Smooth muscle cell (in vitro differentiated cells): ENCODE data around the gene GALNTL6. TPM values are rescaled to one million over a fixed set of nuclear protein-coding genes. Genes with fewer than 3 reads are reported as not detected.

Source experiments
- DNase-seq: peaks from one replicate; lab custom pipeline; 2025; ENCODE audit not compliant: unreplicated experiment; lab: John Stamatoyannopoulos, UW
- H2AFZ ChIP-seq: fragments of 200-600 bp; sonication (generic); 2 replicates; pipeline ENCODE4 v1.6.0; 2016; ENCODE audit warnings: antibody characterized with exemption, low read depth, mild to moderate bottlenecking
- H3F3A ChIP-seq: fragments of 200-600 bp; sonication (generic); 2 replicates; pipeline ENCODE4 v1.6.0; 2017; ENCODE audit warnings: antibody characterized with exemption, low read depth
- H3K27ac ChIP-seq: fragments of 200-600 bp; sonication (generic); 2 replicates; pipeline ENCODE4 v1.5.1; 2016; ENCODE audit warnings: low read depth, mild to moderate bottlenecking
- H3K27me3 ChIP-seq: fragments of 200-600 bp; sonication (generic); 2 replicates; pipeline ENCODE4 v1.6.1; 2016; ENCODE audit warnings: low read depth, mild to moderate bottlenecking
- H3K36me3 ChIP-seq: fragments of 200-600 bp; sonication (generic); 2 replicates; pipeline ENCODE4 v1.5.1; 2016; ENCODE audit warnings: low read depth
- H3K4me1 ChIP-seq: fragments of 200-600 bp; sonication (generic); 2 replicates; pipeline ENCODE4 v1.5.1; 2016; ENCODE audit warnings: low read depth
- H3K4me2 ChIP-seq: fragments of 200-600 bp; sonication (generic); 2 replicates; pipeline ENCODE4 v1.6.0; 2016; ENCODE audit warnings: mild to moderate bottlenecking
- H3K4me3 ChIP-seq: fragments of 200-600 bp; sonication (generic); 2 replicates; pipeline ENCODE4 v1.5.1; 2016; ENCODE audit warnings: mild to moderate bottlenecking
- H3K79me2 ChIP-seq: fragments of 200-600 bp; sonication (generic); 2 replicates; pipeline ENCODE4 v1.6.0; 2016; ENCODE audit warnings: low read depth, mild to moderate bottlenecking
- H3K9ac ChIP-seq: fragments of 200-600 bp; sonication (generic); 2 replicates; pipeline ENCODE4 v1.6.0; 2016; ENCODE audit warnings: low read depth
- H3K9me3 ChIP-seq: fragments of 200-600 bp; sonication (generic); replicated peaks from 2 replicates; pipeline ENCODE4 v1.5.1; 2016; ENCODE audit warnings: low read depth
- H4K20me1 ChIP-seq: fragments of 200-600 bp; sonication (generic); 2 replicates; pipeline ENCODE4 v1.6.0; 2016; ENCODE audit warnings: low read depth
- WGBS: methylation state at CpG from one replicate; pipeline ENCODE4 v1.1.7; 2016; ENCODE audit warnings: low lambda C conversion rate; 5-methylcytosine and 5-hydroxymethylcytosine counted together
- polyA plus RNA-seq: library from polyadenylated mRNA; unstranded; fragments of >200 nt; fragmentation: Nextera tagmentation; extraction: Ambion mirVana; gene quantifications from 2 replicates; pipeline ENCODE4 v1.2.1, GENCODE V29; 2016
- total RNA-seq: library from RNA; depleted of rRNA; stranded (reverse); fragments of >200 nt; gene quantifications from 2 replicates; pipeline ENCODE4 v1.2.3, GENCODE V29; 2014
- TF ChIP-seq, protein P1 (sequence below): fragments of 200-600 bp; sonication (generic); IDR thresholded peaks from 2 replicates; pipeline ENCODE4 v1.5.1; 2017; ENCODE audit warnings: borderline replicate concordance, mild to moderate bottlenecking, antibody characterized with exemption; ENCODE audit not compliant: insufficient read depth, poor library complexity, severe bottlenecking

GALNTL6 gene
- total and polyA plus RNA-seq, 2 experiments from 2014 or later = 0.18 to 1.3 TPM

DNA sequence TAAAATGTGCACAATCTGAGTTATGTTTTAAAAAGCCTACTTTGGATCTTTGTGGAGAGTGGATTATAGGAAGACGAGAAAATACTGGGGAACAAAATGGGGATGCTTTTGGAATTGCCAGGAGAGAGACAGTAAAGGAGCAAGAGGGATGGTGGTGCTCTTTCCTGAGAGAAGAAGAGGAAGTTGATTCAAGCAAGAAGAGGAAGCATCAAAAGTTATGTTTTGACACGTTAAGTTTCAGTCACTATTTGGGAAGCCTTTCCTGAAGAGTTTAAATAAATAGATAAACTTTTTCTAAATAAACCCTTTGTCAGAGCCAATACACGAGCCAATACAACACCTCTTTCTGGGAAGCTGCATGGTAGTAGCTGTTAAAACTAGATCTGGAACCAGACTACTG, 394.1 kb downstream of the GALNTL6 start:
- Histone ChIP-seq H4K20me1 (no peaks in the 10 kb centered on the region), H3K27ac (no peak overlapping the region), H3K9me3 (no peaks in the 10 kb centered on the region), H3K4me1 (no peaks in the 10 kb centered on the region), H3F3A (no peaks in the 10 kb centered on the region), H3K9ac (no peak overlapping the region), H3K4me3 (no peak overlapping the region), H3K27me3 (no peaks in the 10 kb centered on the region), H3K36me3 (no peaks in the 10 kb centered on the region), H2AFZ (no peak overlapping the region), H3K4me2 (no peak overlapping the region), H3K79me2 (no peaks in the 10 kb centered on the region)
- DNase-seq = no peak
- WGBS = 83% methylated on average over 3 of the region's 3 CpGs
- TF ChIP-seq, protein P1, sequence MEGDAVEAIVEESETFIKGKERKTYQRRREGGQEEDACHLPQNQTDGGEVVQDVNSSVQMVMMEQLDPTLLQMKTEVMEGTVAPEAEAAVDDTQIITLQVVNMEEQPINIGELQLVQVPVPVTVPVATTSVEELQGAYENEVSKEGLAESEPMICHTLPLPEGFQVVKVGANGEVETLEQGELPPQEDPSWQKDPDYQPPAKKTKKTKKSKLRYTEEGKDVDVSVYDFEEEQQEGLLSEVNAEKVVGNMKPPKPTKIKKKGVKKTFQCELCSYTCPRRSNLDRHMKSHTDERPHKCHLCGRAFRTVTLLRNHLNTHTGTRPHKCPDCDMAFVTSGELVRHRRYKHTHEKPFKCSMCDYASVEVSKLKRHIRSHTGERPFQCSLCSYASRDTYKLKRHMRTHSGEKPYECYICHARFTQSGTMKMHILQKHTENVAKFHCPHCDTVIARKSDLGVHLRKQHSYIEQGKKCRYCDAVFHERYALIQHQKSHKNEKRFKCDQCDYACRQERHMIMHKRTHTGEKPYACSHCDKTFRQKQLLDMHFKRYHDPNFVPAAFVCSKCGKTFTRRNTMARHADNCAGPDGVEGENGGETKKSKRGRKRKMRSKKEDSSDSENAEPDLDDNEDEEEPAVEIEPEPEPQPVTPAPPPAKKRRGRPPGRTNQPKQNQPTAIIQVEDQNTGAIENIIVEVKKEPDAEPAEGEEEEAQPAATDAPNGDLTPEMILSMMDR = no peak

DNA sequence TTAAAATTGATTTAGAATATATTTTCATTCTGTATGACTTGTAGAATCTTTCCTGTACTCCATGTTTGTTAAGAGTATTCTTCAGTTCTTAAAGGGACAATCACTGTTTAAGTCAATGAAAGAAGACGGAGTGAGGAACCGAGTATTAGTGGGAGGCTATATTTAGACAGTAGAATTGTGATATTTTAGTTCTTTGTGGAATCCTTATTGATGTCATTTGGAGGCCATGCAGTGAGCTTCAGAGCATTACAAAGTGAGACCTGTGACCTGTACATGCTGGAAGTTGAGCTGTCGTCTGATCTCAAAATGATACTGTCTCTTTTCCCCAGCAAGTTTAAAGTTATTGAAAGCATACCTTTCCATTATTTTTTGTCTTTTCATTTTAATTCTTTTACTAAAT, 394.7 kb downstream of the GALNTL6 start:
- TF ChIP-seq, protein P1 = no peak
- Histone ChIP-seq H3F3A (no peaks in the 10 kb centered on the region), H3K27ac (no peak overlapping the region), H3K4me1 (no peaks in the 10 kb centered on the region), H3K9me3 (no peaks in the 10 kb centered on the region), H4K20me1 (no peaks in the 10 kb centered on the region), H3K4me3 (no peak overlapping the region), H3K9ac (no peak overlapping the region), H3K36me3 (no peaks in the 10 kb centered on the region), H3K79me2 (no peaks in the 10 kb centered on the region), H3K27me3 (no peaks in the 10 kb centered on the region), H2AFZ (no peak overlapping the region), H3K4me2 (no peak overlapping the region)
- 47% methylated on average over 3 of the region's 3 CpGs for WGBS
- DNase-seq = no peak

DNA sequence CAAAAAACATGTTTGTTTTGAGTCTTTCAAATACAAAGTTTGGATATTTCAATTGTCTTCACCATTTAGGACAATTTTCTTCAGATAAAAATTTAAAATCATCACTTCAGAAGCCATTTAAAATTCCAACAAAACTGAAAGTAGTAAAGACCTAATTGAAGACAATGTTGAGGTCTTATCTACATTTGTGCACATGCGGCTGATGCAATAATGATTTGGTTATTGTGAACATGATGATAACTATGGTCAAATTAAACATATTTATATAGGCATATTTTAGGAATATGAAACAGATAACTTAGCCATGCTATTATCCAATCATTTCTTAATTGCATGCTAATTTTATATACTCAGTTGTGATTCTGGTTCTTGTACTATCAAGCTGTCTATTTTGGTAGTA, 407.5 kb downstream of the GALNTL6 start:
- no peaks in the 10 kb centered on the region for H4K20me1 ChIP-seq
- H3K79me2 ChIP-seq = no peaks in the 10 kb centered on the region
- H3K4me2 ChIP-seq = no peak overlapping the region
- no peak overlapping the region for H3K9ac ChIP-seq
- TF ChIP-seq, protein P1 = no peak
- no peaks in the 10 kb centered on the region for H3K27me3 ChIP-seq
- no peaks in the 10 kb centered on the region for H3K36me3 ChIP-seq
- WGBS = 0% methylated on average over 1 of the region's 1 CpG
- H3K9me3 ChIP-seq = no peaks in the 10 kb centered on the region
- no peak overlapping the region for H3K4me3 ChIP-seq
- no peak overlapping the region for H2AFZ ChIP-seq
- DNase-seq = no peak
- no peaks in the 10 kb centered on the region for H3K4me1 ChIP-seq
- H3F3A ChIP-seq = no peaks in the 10 kb centered on the region
- H3K27ac ChIP-seq = no peak overlapping the region

DNA sequence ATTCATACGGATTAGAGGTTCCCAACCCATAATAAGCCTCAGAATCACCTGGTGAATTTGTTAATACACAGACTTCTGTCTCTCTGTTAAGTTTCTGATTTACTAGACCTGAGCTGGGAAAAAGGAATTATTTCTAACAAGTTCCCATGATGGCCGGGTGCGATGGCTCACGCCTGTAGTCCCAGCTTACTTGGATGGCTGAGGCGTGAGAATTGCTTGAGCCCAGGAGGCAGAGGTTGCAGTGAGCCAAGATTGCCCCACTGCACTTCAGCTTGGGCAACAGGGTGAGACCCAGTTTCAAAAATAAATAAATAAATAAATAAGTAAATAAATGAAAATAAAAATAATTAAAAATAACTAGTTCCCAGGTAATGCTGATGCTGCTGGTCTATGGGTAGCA, 412.3 kb downstream of the GALNTL6 start:
- Histone ChIP-seq H3K27me3 (no peaks in the 10 kb centered on the region), H3K4me3 (no peak overlapping the region), H3K27ac (no peak overlapping the region), H3K4me1 (no peaks in the 10 kb centered on the region), H3K9ac (no peak overlapping the region), H3K4me2 (no peak overlapping the region), H3K9me3 (no peaks in the 10 kb centered on the region), H3K79me2 (no peaks in the 10 kb centered on the region), H3K36me3 (no peaks in the 10 kb centered on the region), H3F3A (no peaks in the 10 kb centered on the region), H2AFZ (no peak overlapping the region), H4K20me1 (no peaks in the 10 kb centered on the region)
- 92% methylated on average over 5 of the region's 5 CpGs for WGBS
- DNase-seq = no peak
- TF ChIP-seq, protein P1 = no peak
